Uterus (tissue), 2 donors: ENCODE measurements around the gene UBAC1.

Experiments
- POLR2A ChIP-seq, 2 donors: fragments of 450-650 bp; IDR thresholded peaks; one replicate each; pipeline ENCODE4 v1.6.1; 2016; ENCODE audit warnings: antibody characterized with exemption in 2 of 2, mild to moderate bottlenecking in 1 of 2, moderate library complexity in 1 of 2
- TF ChIP-seq, protein P1 (sequence below), 4 experiments: fragments of 200-600 bp in 2 of 4; fragments of 450-650 bp in 2 of 4; sonication (generic) in 2 of 4; IDR thresholded peaks; one replicate each; pipeline ENCODE4 v1.5.1; 2016 to 2019; ENCODE audit warnings: antibody characterized with exemption in 4 of 4, mild to moderate bottlenecking in 2 of 4, moderate library complexity in 1 of 4

DNA sequence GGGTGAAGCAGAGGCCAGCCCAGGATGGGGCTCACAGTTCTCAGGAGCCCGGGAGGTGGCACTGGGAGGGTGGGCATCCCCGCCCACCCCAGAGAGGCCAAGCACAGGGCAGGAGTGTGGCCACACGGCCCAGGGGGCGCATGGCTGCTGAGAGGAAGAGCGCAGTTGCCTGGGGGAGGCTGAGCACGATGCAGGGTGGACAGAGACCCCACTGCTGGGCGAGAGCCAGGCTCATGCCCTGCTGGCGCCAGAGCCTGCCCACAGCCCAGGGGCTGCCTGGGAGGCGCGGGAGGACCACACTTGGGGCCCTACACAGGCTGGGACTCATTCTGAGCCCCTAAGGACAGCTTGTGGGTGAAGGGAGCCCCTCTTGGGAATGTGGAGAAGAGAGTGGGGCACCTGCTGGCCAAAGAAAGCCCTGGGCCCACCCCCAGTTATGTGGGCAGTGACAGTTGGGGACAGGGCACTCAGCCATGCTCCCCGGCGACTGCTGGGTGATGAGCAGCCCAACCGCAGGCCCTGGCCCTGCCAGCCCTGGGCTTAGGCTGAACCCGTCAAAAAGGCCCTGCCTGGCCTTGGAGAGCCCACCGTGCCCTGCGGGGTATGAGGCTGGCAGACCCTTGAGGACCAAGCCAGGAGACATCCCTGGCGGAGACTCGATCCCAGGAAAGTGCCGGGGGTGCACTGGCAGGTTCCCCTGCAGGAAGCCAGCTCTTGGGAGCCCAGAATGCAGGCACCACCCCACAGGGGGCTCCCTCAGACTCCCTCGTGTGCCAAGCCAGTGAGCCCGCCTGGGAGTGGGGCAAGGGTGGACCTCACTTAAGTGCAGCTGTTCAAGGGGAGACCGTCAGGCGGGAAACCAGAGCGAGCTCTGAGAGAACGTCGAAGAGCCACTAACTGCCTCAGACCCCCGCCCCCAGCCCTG is 32.2 kb downstream of the UBAC1 start:
- TF ChIP-seq, protein P1, sequence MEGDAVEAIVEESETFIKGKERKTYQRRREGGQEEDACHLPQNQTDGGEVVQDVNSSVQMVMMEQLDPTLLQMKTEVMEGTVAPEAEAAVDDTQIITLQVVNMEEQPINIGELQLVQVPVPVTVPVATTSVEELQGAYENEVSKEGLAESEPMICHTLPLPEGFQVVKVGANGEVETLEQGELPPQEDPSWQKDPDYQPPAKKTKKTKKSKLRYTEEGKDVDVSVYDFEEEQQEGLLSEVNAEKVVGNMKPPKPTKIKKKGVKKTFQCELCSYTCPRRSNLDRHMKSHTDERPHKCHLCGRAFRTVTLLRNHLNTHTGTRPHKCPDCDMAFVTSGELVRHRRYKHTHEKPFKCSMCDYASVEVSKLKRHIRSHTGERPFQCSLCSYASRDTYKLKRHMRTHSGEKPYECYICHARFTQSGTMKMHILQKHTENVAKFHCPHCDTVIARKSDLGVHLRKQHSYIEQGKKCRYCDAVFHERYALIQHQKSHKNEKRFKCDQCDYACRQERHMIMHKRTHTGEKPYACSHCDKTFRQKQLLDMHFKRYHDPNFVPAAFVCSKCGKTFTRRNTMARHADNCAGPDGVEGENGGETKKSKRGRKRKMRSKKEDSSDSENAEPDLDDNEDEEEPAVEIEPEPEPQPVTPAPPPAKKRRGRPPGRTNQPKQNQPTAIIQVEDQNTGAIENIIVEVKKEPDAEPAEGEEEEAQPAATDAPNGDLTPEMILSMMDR (IDR thresholded peaks at IDR 0.05): no peak
- TF ChIP-seq POLR2A (IDR thresholded peaks at IDR 0.05): no peak
